Activated B cell treated with CpG ODN at 0.5 μM for 24 hours (primary cell): ENCODE data around the gene PAK4. TPM values are rescaled to one million over a fixed set of nuclear protein-coding genes. Genes with fewer than 3 reads are reported as not detected.

Source experiments
- ATAC-seq: fragments of 200-7000 bp; cut with Tn5 transposase; one replicate; pipeline ENCODE4 v1.10.0; 2021; ENCODE audit warnings: low read depth, mild to moderate bottlenecking, moderate library complexity
- CTCF ChIA-PET: fragments of 350-600 bp; sonication (Branson Sonifier 250); formaldehyde crosslinking; loops from one replicate; lab custom pipeline; 2021; ENCODE audit warnings: antibody characterized with exemption; lab: Charles Lee
- POLR2A ChIA-PET: fragments of 350-600 bp; sonication (Branson Sonifier 250); formaldehyde crosslinking; loops from one replicate; lab custom pipeline; 2021; ENCODE audit warnings: antibody characterized with exemption; lab: Charles Lee
- DNase-seq: peaks from one replicate; pipeline ENCODE4 v3.0.0; 2022
- H3K27ac Mint-ChIP-seq: one replicate; pipeline ENCODE4 v1.8.0; 2020; ENCODE audit warnings: mixed read lengths
- H3K27me3 Mint-ChIP-seq: one replicate; pipeline ENCODE4 v1.8.0; 2021; ENCODE audit warnings: mixed read lengths
- H3K36me3 Mint-ChIP-seq: one replicate; pipeline ENCODE4 v1.8.0; 2021; ENCODE audit warnings: low read depth, mixed read lengths
- H3K4me1 Mint-ChIP-seq: one replicate; pipeline ENCODE4 v1.8.0; 2021; ENCODE audit warnings: mixed read lengths
- H3K4me3 Mint-ChIP-seq: one replicate; pipeline ENCODE4 v1.8.0; 2020; ENCODE audit warnings: mild to moderate bottlenecking, mixed read lengths
- H3K9me3 Mint-ChIP-seq: one replicate; pipeline ENCODE4 v1.8.0; 2020; ENCODE audit warnings: mixed read lengths
- CTCF ChIP-seq: fragments of 200-600 bp; IDR thresholded peaks from one replicate; pipeline ENCODE4 v1.8.0; 2022; ENCODE audit warnings: antibody characterized with exemption, mild to moderate bottlenecking
- intact Hi-C: fragments of 100-400 bp; cut with micrococcal nuclease; formaldehyde crosslinking; loops from one replicate; pipeline ENCODE4 v1.15.1; 2024
- total RNA-seq: library from RNA; stranded (reverse); gene quantifications from 2 replicates; pipeline ENCODE4 v1.2.3, GENCODE V29; 2022

Gene PAK4
- total RNA-seq, 1 donor from 2014 or later, result 14.2 TPM

- ChIA-PET CTCF (no interaction called here), POLR2A (no interaction called here)
- Mint-ChIP-seq H3K9me3 (no peaks in the 10 kb centered on the region), H3K27me3 (peaks cover 10% of the 10 kb centered on the region), H3K27ac (no peak overlapping the region), H3K4me3 (no peak overlapping the region), H3K36me3 (no peaks in the 10 kb centered on the region), H3K4me1 (no peaks in the 10 kb centered on the region)
- no peak for ATAC-seq
- no peak for TF ChIP-seq CTCF
- intact Hi-C loops, result no loop called here
- no peak for DNase-seq
These were observed 21.4 kb upstream of the PAK4 start for GRCh38 chr19:39104186-39104596.

GRCh38 chr19:39106194-39106593 is 19.4 kb upstream of the PAK4 start:
- intact Hi-C loops, result no loop called here
- ChIA-PET POLR2A (interaction anchor here (0.6 kb wide), 1 partner anchor 1605 kb away, joined by 3 read pairs; no protein-coding TSS in a partner anchor), CTCF (no interaction called here)
- no peaks in the 10 kb centered on the region for H3K36me3 Mint-ChIP-seq
- H3K27ac Mint-ChIP-seq, result no peak overlapping the region
- ATAC-seq (no peak), DNase-seq (no peak)
- TF ChIP-seq CTCF, result no peak
- no peak overlapping the region for H3K4me3 Mint-ChIP-seq
- peaks cover 3% of the 10 kb centered on the region for H3K4me1 Mint-ChIP-seq
- H3K27me3 Mint-ChIP-seq, result peaks cover 5% of the 10 kb centered on the region
- no peaks in the 10 kb centered on the region for H3K9me3 Mint-ChIP-seq

GRCh38 chr19:39109641-39110040 is 15.9 kb upstream of the PAK4 start:
- intact Hi-C loops, result loop anchor here (1.0 kb wide), 2 partner anchors 219 to 423 kb away; partner anchors contain the start of gene EID2B
- Mint-ChIP-seq H3K36me3 (no peaks in the 10 kb centered on the region), H3K4me1 (peaks cover 3% of the 10 kb centered on the region), H3K9me3 (no peaks in the 10 kb centered on the region), H3K27me3 (peaks cover 7% of the 10 kb centered on the region), H3K4me3 (no peak overlapping the region), H3K27ac (no peak overlapping the region)
- TF ChIP-seq CTCF, result no peak
- ChIA-PET CTCF (interaction anchor here (1.3 to 1.6 kb wide), 3 partner anchors 11 to 564 kb away, joined by 5 to 7 read pairs (median 5); no protein-coding TSS in a partner anchor), POLR2A (interaction anchor here (0.7 to 0.8 kb wide), 2 partner anchors 326 to 500 kb away, joined by 3 to 5 read pairs; partner anchors contain the start of gene RPS16)
- ATAC-seq (no peak), DNase-seq (no peak)

- Mint-ChIP-seq H3K4me3 (no peak overlapping the region), H3K4me1 (peaks cover 3% of the 10 kb centered on the region), H3K36me3 (no peaks in the 10 kb centered on the region), H3K27me3 (peaks cover 7% of the 10 kb centered on the region), H3K27ac (no peak overlapping the region), H3K9me3 (no peaks in the 10 kb centered on the region)
- TF ChIP-seq CTCF, result no peak
- CTCF ChIA-PET, result interaction anchor here (0.6 to 1.6 kb wide), 4 partner anchors 11 to 563 kb away, joined by 5 to 7 read pairs (median 6); no protein-coding TSS in a partner anchor
- ATAC-seq (peak; percentile 87), DNase-seq (peak; percentile 66)
- POLR2A ChIA-PET, result interaction anchor here (0.7 to 0.8 kb wide), 2 partner anchors 325 to 500 kb away, joined by 3 to 5 read pairs; partner anchors contain the start of gene RPS16
- intact Hi-C loops, result loop anchor here (1.0 kb wide), 2 partner anchors 218 to 422 kb away; partner anchors contain the start of gene EID2B
These were observed 15.2 kb upstream of the PAK4 start for GRCh38 chr19:39110263-39110967.

- Mint-ChIP-seq H3K4me3 (no peak overlapping the region), H3K9me3 (no peaks in the 10 kb centered on the region), H3K27ac (no peak overlapping the region), H3K27me3 (peaks cover 7% of the 10 kb centered on the region), H3K36me3 (no peaks in the 10 kb centered on the region), H3K4me1 (peaks cover 3% of the 10 kb centered on the region)
- no peak for ATAC-seq
- no peak for DNase-seq
- TF ChIP-seq CTCF, result no peak
- POLR2A ChIA-PET, result interaction anchor here (0.6 kb wide), 1 partner anchor 350 kb away, joined by 3 read pairs; no protein-coding TSS in a partner anchor
- intact Hi-C loops, result no loop called here
- CTCF ChIA-PET, result interaction anchor here (1.4 kb wide), 1 partner anchor 217 kb away, joined by 4 read pairs; no protein-coding TSS in a partner anchor
These were observed 13.9 kb upstream of the PAK4 start for GRCh38 chr19:39111593-39112199.
